HCT116 (cell line): ENCODE measurements around the gene TLX3. TPM values are rescaled to one million over a fixed set of nuclear protein-coding genes. Genes with fewer than 3 reads are reported as not detected.

ENCODE experiments used
- ATAC-seq: fragments of 200-7000 bp; cut with Tn5 transposase; 2 replicates; pipeline ENCODE4 v1.9.1; 2020; ENCODE audit warnings: mild to moderate bottlenecking, moderate library complexity
- BruUV-seq: library from RNA; stranded (reverse); fragments of 400-500 nt; replicated peaks from 2 replicates; lab custom pipeline; 2021; lab: Mats Ljungman, UMichigan
- CTCF ChIA-PET: fragments of 300-600 bp; sonication (Branson Sonifier 250); formaldehyde crosslinking; loops from one replicate; lab custom pipeline; 2021; ENCODE audit warnings: antibody characterized with exemption; lab: Charles Lee
- POLR2A ChIA-PET: fragments of 300-600, 350-600 bp; sonication (Branson Sonifier 250); formaldehyde crosslinking; loops from one replicate; lab custom pipeline; 2021; ENCODE audit warnings: antibody characterized with exemption; lab: Charles Lee
- RAD21 ChIA-PET, 2 experiments: fragments of 300-600 bp; sonication (Branson Sonifier 250); formaldehyde crosslinking; loops; one replicate each; lab custom pipeline; 2023; ENCODE audit warnings: low total read pairs in 2 of 2; ENCODE audit not compliant: uncharacterized antibody in 2 of 2, unreplicated experiment in 2 of 2, low non-redundant PET in 1 of 2; lab: Charles Lee
- DNase-seq: peaks from one replicate; pipeline ENCODE4 v3.0.0-alpha.2; 2010; ENCODE audit warnings: low read depth, low spot score
- H2AFZ ChIP-seq: fragments of 200-600 bp; shearing (Covaris generic), sonication (generic); 2 replicates; pipeline ENCODE4 v1.6.1; 2017; ENCODE audit warnings: low read depth, mixed run types, mixed read lengths, antibody characterized with exemption, low read length; ENCODE audit not compliant: poor library complexity, severe bottlenecking
- H3K27ac ChIP-seq: 2 replicates; pipeline ENCODE4 v1.5.1; 2012; ENCODE audit warnings: low read depth, low read length
- H3K27me3 ChIP-seq: fragments of 200-600 bp; sonication (generic); 2 replicates; pipeline ENCODE4 v1.6.1; 2016; ENCODE audit warnings: mixed run types, low read length, mixed read lengths; ENCODE audit not compliant: insufficient read depth
- H3K36me3 ChIP-seq, 2 experiments: fragments of 200-500 bp in 1 of 2; fragments of 200-600 bp in 1 of 2; sonication (Bioruptor generic) in 1 of 2; sonication (generic) in 1 of 2; 2 replicates each; pipeline versions ENCODE4 v1.5.1 to v1.6.1; 2014 to 2016; ENCODE audit warnings: low read length in 2 of 2, inconsistent platforms in 1 of 2, mixed read lengths in 1 of 2, mixed run types in 1 of 2; ENCODE audit not compliant: insufficient read depth in 2 of 2, control insufficient read depth in 1 of 2
- H3K4me1 ChIP-seq, 2 experiments: fragments of 200-600 bp in 1 of 2; sonication (generic) in 1 of 2; 2 replicates each; pipeline versions ENCODE4 v1.5.1 to v1.6.1; 2012 to 2017; ENCODE audit warnings: low read length in 2 of 2, inconsistent platforms in 1 of 2, mild to moderate bottlenecking in 1 of 2, mixed read lengths in 1 of 2, mixed run types in 1 of 2, moderate library complexity in 1 of 2; ENCODE audit not compliant: insufficient read depth in 2 of 2, control insufficient read depth in 1 of 2
- H3K4me2 ChIP-seq: fragments of 200-600 bp; sonication (generic); 2 replicates; pipeline ENCODE4 v1.6.1; 2017; ENCODE audit warnings: mixed run types, low read length, mixed read lengths
- H3K4me3 ChIP-seq, 2 experiments: fragments of 200-600 bp in 1 of 2; sonication (generic) in 1 of 2; replicated peaks in 1 of 2; 2 replicates each; pipeline ENCODE4 v1.5.1; 2011 to 2016; ENCODE audit warnings: low read length in 2 of 2, control low read depth in 1 of 2, low read depth in 1 of 2, mild to moderate bottlenecking in 1 of 2, mixed read lengths in 1 of 2, mixed run types in 1 of 2
- H3K79me2 ChIP-seq: fragments of 200-600 bp; sonication (generic); 2 replicates; pipeline ENCODE4 v1.6.1; 2017; ENCODE audit warnings: mild to moderate bottlenecking, mixed run types, low read length, moderate library complexity, mixed read lengths; ENCODE audit not compliant: insufficient read depth
- H3K9ac ChIP-seq: fragments of 200-600 bp; sonication (generic); 2 replicates; pipeline ENCODE4 v1.6.1; 2016; ENCODE audit warnings: low read length, mixed read lengths
- H3K9me2 ChIP-seq: fragments of 200-600 bp; sonication (generic), shearing (Covaris generic); 2 replicates; pipeline ENCODE4 v1.6.1; 2017; ENCODE audit warnings: mixed run types, mild to moderate bottlenecking, moderate library complexity; ENCODE audit not compliant: insufficient read depth
- H3K9me3 ChIP-seq, 2 experiments: fragments of 200-500 bp in 1 of 2; fragments of 200-600 bp in 1 of 2; sonication (Bioruptor generic) in 1 of 2; sonication (generic) in 1 of 2; 2 replicates each; pipeline ENCODE4 v1.6.1; 2014 to 2017; ENCODE audit warnings: low read length in 2 of 2, mixed read lengths in 2 of 2, inconsistent platforms in 1 of 2, low read depth in 1 of 2, mild to moderate bottlenecking in 1 of 2, mixed run types in 1 of 2, moderate library complexity in 1 of 2; ENCODE audit not compliant: control insufficient read depth in 1 of 2, insufficient read depth in 1 of 2
- H4K20me1 ChIP-seq: fragments of 200-600 bp; sonication (generic), shearing (Covaris generic); 2 replicates; pipeline ENCODE4 v1.6.1; 2017; ENCODE audit warnings: mixed run types, mild to moderate bottlenecking, moderate library complexity; ENCODE audit not compliant: insufficient read depth
- ATF3 ChIP-seq: IDR thresholded peaks from 2 replicates; pipeline ENCODE4 v1.6.1; 2012
- CTCF ChIP-seq, 3 experiments: fragments of 200-600 bp in 1 of 3; sonication (generic) in 1 of 3; IDR thresholded peaks in 2 of 3; conservative IDR thresholded peaks in 1 of 3; 2 replicates each; pipeline ENCODE4 v1.5.1; 2012 to 2017; ENCODE audit warnings: low read depth in 2 of 3, low read length in 2 of 3, antibody characterized with exemption in 1 of 3, borderline replicate concordance in 1 of 3, control low read depth in 1 of 3, mild to moderate bottlenecking in 1 of 3, mixed read lengths in 1 of 3, mixed run types in 1 of 3, moderate library complexity in 1 of 3; ENCODE audit not compliant: insufficient read depth in 1 of 3
- ZFX ChIP-seq: fragments of 450-650 bp; IDR thresholded peaks from 2 replicates; pipeline ENCODE4 v1.6.1; 2017
- intact Hi-C: fragments of 100-400 bp; cut with micrococcal nuclease; formaldehyde crosslinking; loops from 2 replicates; pipeline ENCODE4 v1.10.0; 2022
- total RNA-seq: library from RNA; stranded (reverse); gene quantifications from one replicate; pipeline ENCODE4 v1.2.1, GENCODE V29; 2021; ENCODE audit not compliant: unreplicated experiment

Gene TLX3
- total RNA-seq, 1 experiment from 2014 or later, result 4.6 TPM

GRCh38 chr5:171309276-171310211 is 496 bp downstream of the TLX3 start:
- H3K36me3 ChIP-seq, result no peaks in the 10 kb centered on the region
- DNase-seq (no peak), ATAC-seq (peak; percentile 50)
- H3K4me1 ChIP-seq, result peaks cover 3 to 6% of the 10 kb centered on the region in 2 experiments; a peak in 2 of 4 replicates
- H3K4me2 ChIP-seq, result peak overlapping the region; percentile 77
- no TSS peak for BruUV-seq
- H2AFZ ChIP-seq, result no peak overlapping the region
- H3K79me2 ChIP-seq, result no peaks in the 10 kb centered on the region
- intact Hi-C loops, result no loop called here
- peak overlapping the region; percentile 64 for H3K9ac ChIP-seq
- no peaks in the 10 kb centered on the region for H3K9me2 ChIP-seq
- ChIA-PET CTCF (interaction anchor here (0.7 to 1.2 kb wide), 5 partner anchors 9 to 40 kb away, joined by 3 to 5 read pairs (median 3); no protein-coding TSS in a partner anchor), RAD21 (no interaction called here), POLR2A (no interaction called here)
- no peaks in the 10 kb centered on the region for H4K20me1 ChIP-seq
- peak overlapping the region; percentile 62 for H3K27ac ChIP-seq
- peak; percentile 84 for TF ChIP-seq ZFX
- TF ChIP-seq ATF3, result no peak
- no peaks in the 10 kb centered on the region for H3K9me3 ChIP-seq
- H3K4me3 ChIP-seq, result peak overlapping the region; percentile 50 to 66
- H3K27me3 ChIP-seq, result no peaks in the 10 kb centered on the region

- ATAC-seq, result peak; percentile 50
- Histone ChIP-seq H3K9ac (peak overlapping the region; percentile 64), H3K4me3 (peak overlapping the region; percentile 50 to 66), H3K36me3 (no peaks in the 10 kb centered on the region), H3K79me2 (no peaks in the 10 kb centered on the region), H3K4me1 (peaks cover 3 to 6% of the 10 kb centered on the region in 2 experiments; a peak in 2 of 4 replicates), H3K4me2 (peak overlapping the region; percentile 77), H3K27me3 (no peaks in the 10 kb centered on the region), H4K20me1 (no peaks in the 10 kb centered on the region)
- ChIA-PET RAD21 (no interaction called here), POLR2A (no interaction called here)
- intact Hi-C loops, result no loop called here
- no peak for TF ChIP-seq ATF3
- TF ChIP-seq CTCF (IDR thresholded peaks at IDR 0.05 in 2 of 3, conservative IDR thresholded peaks at IDR 0.05 in 1 of 3; ENCODE audit: borderline replicate concordance in 1 of 3, insufficient read depth in 1 of 3, low read depth in 2 of 3, low read length in 2 of 3), result peak in 2 of 3 experiments; percentile 48 to 59; a peak in 4 of 6 replicates
- TF ChIP-seq, all 23 proteins: peak for 1
- DNase-seq, result peak; percentile 42
- H3K27ac ChIP-seq, result peak overlapping the region; percentile 62; the same call in 1 of the 2 replicates
- BruUV-seq, result no TSS peak
- no peaks in the 10 kb centered on the region for H3K9me2 ChIP-seq
- H2AFZ ChIP-seq, result no peak overlapping the region
- CTCF ChIA-PET, result interaction anchor here (0.7 to 1.2 kb wide), 4 partner anchors 9 to 40 kb away, joined by 3 to 5 read pairs (median 3); no protein-coding TSS in a partner anchor
- H3K9me3 ChIP-seq, result no peaks in the 10 kb centered on the region
Measured at GRCh38 chr5:171310212-171310818, 1.3 kb downstream of the TLX3 start.
